ENCODE measurements around the gene SPRR1A. TPM values are rescaled to one million over a fixed set of nuclear protein-coding genes. Genes with fewer than 3 reads are reported as not detected.
A peak's percentile ranks its signal among the peaks of the same experiment; 100 is the strongest.

The SPRR1A gene
- total RNA-seq, 1 experiment from 2014 or later = not detected

DNA sequence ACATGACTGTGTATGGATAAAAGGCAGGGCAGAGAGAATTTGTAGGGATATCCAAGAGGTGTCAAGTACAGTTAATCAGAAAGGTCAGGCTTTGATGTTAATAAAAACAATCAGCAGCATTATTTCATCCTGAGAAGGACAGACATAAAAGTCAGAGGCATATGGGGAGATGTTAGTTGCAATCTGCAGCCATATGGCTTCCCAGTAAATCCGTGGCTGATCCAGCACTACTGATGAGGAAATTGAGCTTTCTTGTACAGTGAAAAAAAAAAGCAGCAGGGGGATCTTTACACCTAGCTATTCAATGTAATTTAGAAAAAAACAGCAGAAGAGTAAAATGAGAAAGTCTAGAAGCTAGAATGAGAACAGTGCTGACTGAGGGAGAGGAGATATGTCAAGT, 44.9 kb downstream of the SPRR1A start:
- no peak for DNase-seq (ENCODE audit: low spot score)

DNA sequence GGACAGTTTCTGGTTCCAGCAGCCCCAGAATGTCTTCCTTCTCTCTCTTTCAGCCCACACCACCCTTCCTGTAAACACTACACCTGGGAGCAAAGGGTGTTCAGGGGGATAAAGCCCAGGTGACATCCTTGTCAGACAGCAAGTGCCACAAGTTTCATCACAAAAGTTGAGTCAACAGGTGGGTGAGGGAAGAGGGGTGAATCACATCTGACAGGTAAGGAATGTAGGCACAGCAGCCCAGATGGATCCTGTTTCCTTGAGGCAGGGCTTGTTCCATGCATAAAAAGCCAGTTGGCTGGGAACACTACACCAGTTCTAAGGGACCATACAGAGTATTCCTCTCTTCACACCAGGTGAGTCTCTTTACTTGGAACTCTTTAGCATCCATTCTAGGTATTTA, 47.0 kb downstream of the SPRR1A start, which contains the start of gene SPRR1B:
SPRR1B (plus strand) TSS at position 309 of the 400 bp plus-strand sequence. CDS start 1,143 bp downstream, outside the sequence.
- peak; percentile 4 for DNase-seq (ENCODE audit: low spot score)

DNA sequence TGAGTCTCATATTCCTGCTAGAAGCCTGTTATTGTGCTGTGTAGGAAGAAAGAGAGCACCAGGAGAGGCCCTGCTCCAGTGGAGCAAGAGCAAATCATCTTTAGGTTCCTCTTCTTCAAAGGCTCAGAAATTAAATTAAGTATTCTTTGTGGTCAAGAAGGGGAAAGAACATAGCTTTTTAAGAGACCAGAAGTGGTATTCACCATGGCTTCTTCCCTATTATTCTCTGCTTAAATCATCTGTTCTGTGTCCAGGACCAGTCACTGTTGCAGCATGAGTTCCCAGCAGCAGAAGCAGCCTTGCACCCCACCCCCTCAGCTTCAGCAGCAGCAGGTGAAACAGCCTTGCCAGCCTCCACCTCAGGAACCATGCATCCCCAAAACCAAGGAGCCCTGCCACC, 48.2 kb downstream of the SPRR1A start:
- DNase-seq (ENCODE audit: low spot score) = no peak

DNA sequence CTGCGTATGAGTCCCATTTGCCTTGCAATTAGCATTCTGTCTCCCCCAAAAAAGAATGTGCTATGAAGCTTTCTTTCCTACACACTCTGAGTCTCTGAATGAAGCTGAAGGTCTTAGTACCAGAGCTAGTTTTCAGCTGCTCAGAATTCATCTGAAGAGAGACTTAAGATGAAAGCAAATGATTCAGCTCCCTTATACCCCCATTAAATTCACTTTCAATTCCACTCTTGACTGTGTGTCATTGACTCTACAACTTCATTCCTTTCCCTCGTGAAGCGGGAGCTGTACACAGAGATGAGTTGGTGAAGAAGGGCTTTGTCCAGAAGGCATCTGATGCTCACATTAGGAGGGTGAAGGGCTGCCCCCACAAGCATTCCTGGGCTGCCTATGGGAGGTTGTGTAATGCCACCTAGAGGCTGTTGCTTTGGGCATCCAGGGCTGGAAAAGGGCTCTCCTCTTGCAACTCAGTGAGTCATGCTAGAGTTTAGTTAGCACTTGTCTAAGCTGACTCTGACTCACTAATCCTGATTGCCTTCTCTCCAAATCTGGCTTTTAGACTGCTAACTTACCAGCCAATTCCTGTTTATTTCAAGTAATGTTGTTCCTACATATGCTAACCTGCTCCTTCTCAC, 48.9 kb downstream of the SPRR1A start:
- peak; percentile 69 for DNase-seq (ENCODE audit: low spot score)

DNA sequence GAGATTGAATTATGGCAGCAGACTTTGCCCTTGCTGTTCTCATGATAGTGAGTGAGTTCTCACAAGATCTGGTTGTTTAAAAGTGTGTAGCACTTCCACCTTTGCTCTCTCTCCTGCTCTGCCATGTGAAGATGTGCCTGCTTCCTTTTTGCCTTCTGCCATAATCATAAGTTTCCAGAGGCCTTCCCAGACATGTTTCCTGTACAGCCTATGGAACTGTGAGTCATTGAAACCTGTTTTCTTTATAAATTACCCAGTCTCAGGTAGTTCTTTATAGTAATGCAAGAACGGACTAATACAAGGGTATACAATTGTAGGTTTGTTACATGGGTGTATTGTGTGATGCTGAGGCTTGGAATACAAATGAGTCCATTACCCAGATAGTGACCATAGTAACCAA, 51.3 kb downstream of the SPRR1A start:
- no peak for DNase-seq (ENCODE audit: low spot score)

Small RNA genes lying within 50 kb of the gene (small RNA-seq; reads per million reads assigned to genes)
- gene AL356867.1 (not detected), gene RF00322 (not detected), gene SPRR1A (not detected)

Other genes starting within 250 kb of the SPRR1A start
- gene KPRP, start 226.1 kb upstream of the SPRR1A start, total RNA-seq (2014; rRNA removed; shearing (Covaris generic)) = not detected in 2 replicates
- gene LCE1F, start 208.9 kb upstream of the SPRR1A start, total RNA-seq (2014; rRNA removed; shearing (Covaris generic)) = not detected in 2 replicates
- 3.0 and 5.2 TPM in 2 replicates for gene LCE1E, start 197.8 kb upstream of the SPRR1A start, total RNA-seq (2014; rRNA removed; shearing (Covaris generic))
- gene LCE1D, start 187.4 kb upstream of the SPRR1A start, total RNA-seq (2014; rRNA removed; shearing (Covaris generic)) = not detected in 2 replicates
- gene LCE1C, start 177.4 kb upstream of the SPRR1A start, total RNA-seq (2014; rRNA removed; shearing (Covaris generic)) = not detected in 2 replicates
- gene LCE1B, start 172.1 kb upstream of the SPRR1A start, total RNA-seq (2014; rRNA removed; shearing (Covaris generic)) = not detected in 2 replicates
- gene LCE1A, start 156.6 kb upstream of the SPRR1A start, total RNA-seq (2014; rRNA removed; shearing (Covaris generic)) = not detected in 2 replicates
- not detected in 2 replicates for gene LCE6A, start 141.2 kb upstream of the SPRR1A start, total RNA-seq (2014; rRNA removed; shearing (Covaris generic))
- not detected in 2 replicates for gene LCE7A, start 124.1 kb upstream of the SPRR1A start, total RNA-seq (2014; rRNA removed; shearing (Covaris generic))
- not detected in 2 replicates for gene SMCP, start 105.8 kb upstream of the SPRR1A start, total RNA-seq (2014; rRNA removed; shearing (Covaris generic))
- 2.0 and 2.2 TPM in 2 replicates for gene IVL, start 75.5 kb upstream of the SPRR1A start, total RNA-seq (2014; rRNA removed; shearing (Covaris generic))
- gene SPRR5, start 36.9 kb upstream of the SPRR1A start, total RNA-seq (2014; rRNA removed; shearing (Covaris generic)) = not detected in 2 replicates
- not detected in 2 replicates for gene SPRR4, start 13.4 kb upstream of the SPRR1A start, total RNA-seq (2014; rRNA removed; shearing (Covaris generic))
- gene SPRR3, start 17.7 kb downstream of the SPRR1A start, total RNA-seq (2014; rRNA removed; shearing (Covaris generic)) = 0.10 and 0.20 TPM in 2 replicates
- 0.57 and 1.9 TPM in 2 replicates for gene SPRR1B, start 47.1 kb downstream of the SPRR1A start, total RNA-seq (2014; rRNA removed; shearing (Covaris generic))
- not detected in 2 replicates for gene SPRR2D, start 57.0 kb downstream of the SPRR1A start, total RNA-seq (2014; rRNA removed; shearing (Covaris generic))
- gene SPRR2A, start 73.4 kb downstream of the SPRR1A start, total RNA-seq (2014; rRNA removed; shearing (Covaris generic)) = not detected in 2 replicates
- not detected in 2 replicates for gene SPRR2B, start 87.5 kb downstream of the SPRR1A start, total RNA-seq (2014; rRNA removed; shearing (Covaris generic))
- gene SPRR2E, start 110.4 kb downstream of the SPRR1A start, total RNA-seq (2014; rRNA removed; shearing (Covaris generic)) = not detected in 2 replicates
- gene SPRR2F, start 129.4 kb downstream of the SPRR1A start, total RNA-seq (2014; rRNA removed; shearing (Covaris generic)) = not detected in 2 replicates
- gene SPRR2G, start 166.8 kb downstream of the SPRR1A start, total RNA-seq (2014; rRNA removed; shearing (Covaris generic)) = not detected in 2 replicates
- not detected in 2 replicates for gene LELP1, start 219.3 kb downstream of the SPRR1A start, total RNA-seq (2014; rRNA removed; shearing (Covaris generic))
- not detected in 2 replicates for gene PRR9, start 233.5 kb downstream of the SPRR1A start, total RNA-seq (2014; rRNA removed; shearing (Covaris generic))